Suprapubic skin (tissue), 4 donors: ENCODE data around the gene RSF1. TPM values are rescaled to one million over a fixed set of nuclear protein-coding genes. Genes with fewer than 3 reads are reported as not detected.
"Not testable (repeated sequence)": the region's sequence is repeated elsewhere in the genome, so short reads cannot be mapped to it uniquely, and the experiment has no call there.

ENCODE experiments used
- DNase-seq, 2 donors: peaks; one replicate each; pipeline ENCODE4 v3.0.0-alpha.2; 2019; ENCODE audit warnings: low spot score in 2 of 2
- H3K27ac ChIP-seq: fragments of 200-600 bp; sonication (generic); one replicate; pipeline ENCODE4 v1.5.1; 2019
- H3K27me3 ChIP-seq: fragments of 200-600 bp; sonication (generic); one replicate; pipeline ENCODE4 v1.5.1; 2019
- H3K36me3 ChIP-seq: fragments of 200-600 bp; sonication (generic); one replicate; pipeline ENCODE4 v1.5.1; 2019
- H3K4me1 ChIP-seq: fragments of 200-600 bp; sonication (generic); one replicate; pipeline ENCODE4 v1.5.1; 2019
- H3K4me3 ChIP-seq: fragments of 200-600 bp; sonication (generic); one replicate; pipeline ENCODE4 v1.5.1; 2019; ENCODE audit warnings: mild to moderate bottlenecking
- H3K9me3 ChIP-seq: fragments of 200-600 bp; sonication (generic); one replicate; pipeline ENCODE4 v1.5.1; 2019
- EP300 ChIP-seq: sonication (generic); formaldehyde crosslinking; IDR thresholded peaks from one replicate; pipeline ENCODE4 v1.6.1; 2017; ENCODE audit warnings: antibody characterized with exemption
- POLR2A ChIP-seq, 2 donors: fragments of 450-650 bp; IDR thresholded peaks; one replicate each; pipeline ENCODE4 v1.6.1; 2017; ENCODE audit warnings: antibody characterized with exemption in 2 of 2, mild to moderate bottlenecking in 2 of 2, moderate library complexity in 2 of 2
- POLR2AphosphoS5 ChIP-seq, 3 donors: sonication (generic); formaldehyde crosslinking; IDR thresholded peaks; one replicate each; pipeline ENCODE4 v1.6.1; 2017; ENCODE audit warnings: antibody characterized with exemption in 3 of 3
- WGBS: methylation state at CpG from one replicate; pipeline ENCODE4 v1.1.5; 2018; 5-methylcytosine and 5-hydroxymethylcytosine counted together
- total RNA-seq, 4 donors: library from RNA; depleted of rRNA; stranded (reverse); fragments of >200 nt; gene quantifications; one replicate each; pipeline ENCODE4 v1.1.0, GENCODE V29; 2016
- TF ChIP-seq, protein P1 (sequence below), 2 donors: fragments of 200-600 bp in 1 of 2; fragments of 450-650 bp in 1 of 2; sonication (generic) in 1 of 2; IDR thresholded peaks; one replicate each; pipeline ENCODE4 v1.5.1; 2016 to 2019; ENCODE audit warnings: antibody characterized with exemption in 2 of 2, mild to moderate bottlenecking in 1 of 2, moderate library complexity in 1 of 2

The RSF1 gene
- total RNA-seq, 4 donors from 2014 or later = 27.5 to 121 (median 45.5) TPM

DNA sequence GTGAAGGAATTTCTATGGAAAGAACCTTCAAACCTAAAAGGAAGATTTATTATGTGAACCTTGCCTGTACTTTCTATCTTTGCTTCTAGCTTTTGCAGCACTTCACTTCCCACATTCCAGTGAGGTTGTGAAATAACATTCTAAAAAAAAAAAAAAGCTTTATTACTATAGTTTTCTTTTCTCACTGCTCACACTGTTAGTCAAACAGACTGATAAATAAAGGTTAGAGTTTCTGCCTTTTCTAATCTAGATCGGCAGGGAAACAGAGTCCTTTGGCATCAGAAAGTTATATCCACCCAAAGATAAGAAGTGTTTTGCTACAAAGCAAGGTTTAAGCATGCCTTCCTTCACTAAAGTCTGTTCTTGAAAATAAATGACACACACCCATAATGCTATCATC, 3.3 kb upstream of the RSF1 start:
- no peak for DNase-seq
- Histone ChIP-seq H3K36me3 (no peaks in the 10 kb centered on the region), H3K4me3 (no peak overlapping the region), H3K27ac (no peak overlapping the region), H3K9me3 (no peaks in the 10 kb centered on the region), H3K4me1 (peaks cover 29% of the 10 kb centered on the region), H3K27me3 (no peaks in the 10 kb centered on the region)
- WGBS = 28% methylated on average over 1 of the region's 1 CpG
- TF ChIP-seq, protein P1, sequence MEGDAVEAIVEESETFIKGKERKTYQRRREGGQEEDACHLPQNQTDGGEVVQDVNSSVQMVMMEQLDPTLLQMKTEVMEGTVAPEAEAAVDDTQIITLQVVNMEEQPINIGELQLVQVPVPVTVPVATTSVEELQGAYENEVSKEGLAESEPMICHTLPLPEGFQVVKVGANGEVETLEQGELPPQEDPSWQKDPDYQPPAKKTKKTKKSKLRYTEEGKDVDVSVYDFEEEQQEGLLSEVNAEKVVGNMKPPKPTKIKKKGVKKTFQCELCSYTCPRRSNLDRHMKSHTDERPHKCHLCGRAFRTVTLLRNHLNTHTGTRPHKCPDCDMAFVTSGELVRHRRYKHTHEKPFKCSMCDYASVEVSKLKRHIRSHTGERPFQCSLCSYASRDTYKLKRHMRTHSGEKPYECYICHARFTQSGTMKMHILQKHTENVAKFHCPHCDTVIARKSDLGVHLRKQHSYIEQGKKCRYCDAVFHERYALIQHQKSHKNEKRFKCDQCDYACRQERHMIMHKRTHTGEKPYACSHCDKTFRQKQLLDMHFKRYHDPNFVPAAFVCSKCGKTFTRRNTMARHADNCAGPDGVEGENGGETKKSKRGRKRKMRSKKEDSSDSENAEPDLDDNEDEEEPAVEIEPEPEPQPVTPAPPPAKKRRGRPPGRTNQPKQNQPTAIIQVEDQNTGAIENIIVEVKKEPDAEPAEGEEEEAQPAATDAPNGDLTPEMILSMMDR (IDR thresholded peaks at IDR 0.05) = no peak
- TF ChIP-seq EP300 = no peak

DNA sequence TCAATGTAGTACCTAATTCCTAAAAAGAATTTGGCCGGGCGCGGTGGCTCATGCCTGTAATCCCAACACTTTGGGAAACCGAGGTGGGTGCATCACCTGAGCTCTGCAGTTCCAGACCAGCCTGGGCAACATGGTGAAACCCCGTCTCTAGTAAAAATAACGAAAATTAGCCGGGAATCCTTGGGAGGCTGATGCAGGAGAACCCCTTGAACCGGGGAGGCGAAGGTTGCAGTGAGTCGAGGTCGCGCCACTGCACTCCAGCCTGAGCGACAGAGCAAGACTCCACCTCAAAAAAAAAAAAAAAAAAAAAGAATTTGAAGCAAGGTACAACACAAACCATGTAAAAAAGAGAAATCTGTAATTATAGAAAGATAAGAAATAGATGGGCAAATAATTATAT, 1.6 kb upstream of the RSF1 start:
- H3K27ac ChIP-seq, H3K9me3 ChIP-seq, H3K27me3 ChIP-seq, H3K36me3 ChIP-seq, DNase-seq: not testable (repeated sequence)
- H3K4me1 ChIP-seq = peaks cover 34% of the 10 kb centered on the region
- peak overlapping the region; percentile 95 for H3K4me3 ChIP-seq
- 60% methylated on average over 13 of the region's 13 CpGs for WGBS

DNA sequence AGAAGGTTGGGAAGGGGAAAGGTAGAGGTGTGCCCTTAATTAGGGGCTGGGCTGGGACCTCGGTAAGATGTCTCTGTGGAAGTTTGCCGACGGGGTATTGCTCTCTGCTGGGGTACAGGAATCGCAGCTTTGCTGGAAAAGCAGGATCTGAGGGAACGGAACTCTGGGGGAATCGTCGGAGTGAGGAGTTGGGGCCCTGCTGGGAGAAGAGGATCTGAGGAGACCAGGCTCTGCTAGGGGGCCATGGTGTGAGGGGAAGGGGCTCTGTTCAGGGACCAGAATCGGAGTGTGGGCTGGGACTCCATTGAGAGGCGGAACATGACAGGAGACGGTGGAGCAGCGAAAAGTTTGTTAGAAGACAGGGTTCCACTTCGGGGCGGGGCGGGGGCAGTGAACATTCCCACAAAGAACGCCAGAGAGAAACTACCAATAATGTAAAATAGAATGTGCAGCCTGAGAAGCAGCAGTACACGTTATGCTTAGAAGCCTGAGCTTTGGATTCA, 878 bp upstream of the RSF1 start:
- Histone ChIP-seq H3K9me3 (no peaks in the 10 kb centered on the region), H3K27ac (peak overlapping the region; percentile 93), H3K27me3 (no peaks in the 10 kb centered on the region), H3K4me3 (peak overlapping the region; percentile 95), H3K36me3 (no peaks in the 10 kb centered on the region), H3K4me1 (peaks cover 34% of the 10 kb centered on the region)
- 2% methylated on average over 16 of the region's 16 CpGs for WGBS
- TF ChIP-seq POLR2A (IDR thresholded peaks at IDR 0.05) (no peak), POLR2AphosphoS5 (IDR thresholded peaks at IDR 0.05) (no peak), EP300 (peak; percentile 7)
- TF ChIP-seq, protein P1 (IDR thresholded peaks at IDR 0.05) = no peak
- DNase-seq = peak in 1 of 2 donors; percentile 69

DNA sequence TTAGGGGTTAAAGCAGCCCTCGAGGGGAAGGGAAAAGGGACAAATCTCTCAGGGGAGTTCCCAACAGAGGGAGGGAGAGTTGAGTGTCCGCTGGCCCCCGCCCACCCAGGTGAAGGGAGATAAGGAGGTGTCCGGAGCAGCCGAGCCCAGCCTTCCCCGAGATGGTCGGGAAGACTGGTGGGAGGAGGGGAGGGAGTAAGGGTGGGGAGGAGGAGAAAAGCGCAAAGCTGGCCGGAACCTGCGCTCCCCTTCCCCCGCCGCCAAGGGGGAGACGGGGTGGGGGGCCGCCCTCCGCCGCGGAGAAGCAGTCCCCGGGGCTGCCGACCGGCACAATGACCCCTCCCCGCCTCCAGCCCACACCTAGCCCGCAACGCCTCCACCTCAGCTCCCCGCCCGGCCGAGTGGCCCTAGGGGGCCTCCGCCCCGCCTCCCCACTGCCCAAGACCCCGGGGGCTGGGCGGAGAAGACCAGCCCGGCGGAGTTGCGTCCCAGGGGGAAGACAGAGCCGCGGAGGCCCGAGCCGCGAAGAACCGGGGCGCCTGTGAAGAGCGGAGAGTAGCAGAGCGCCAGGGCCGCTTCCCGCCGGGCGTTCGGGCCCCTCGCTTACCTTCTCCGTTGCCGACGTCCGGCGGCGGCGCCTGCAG, 479 bp downstream of the RSF1 start:
- peak in 1 of 2 donors; percentile 75 for DNase-seq
- Histone ChIP-seq H3K9me3 (no peaks in the 10 kb centered on the region), H3K27me3 (no peaks in the 10 kb centered on the region), H3K4me3 (peak overlapping the region; percentile 95), H3K36me3 (no peaks in the 10 kb centered on the region), H3K4me1 (peaks cover 34% of the 10 kb centered on the region), H3K27ac (peak overlapping the region; percentile 93)
- 0% methylated on average over 8 of the region's 55 CpGs for WGBS
- TF ChIP-seq POLR2A (IDR thresholded peaks at IDR 0.05) (no peak), POLR2AphosphoS5 (IDR thresholded peaks at IDR 0.05) (no peak), EP300 (no peak)
- TF ChIP-seq, protein P1 (IDR thresholded peaks at IDR 0.05) = no peak

DNA sequence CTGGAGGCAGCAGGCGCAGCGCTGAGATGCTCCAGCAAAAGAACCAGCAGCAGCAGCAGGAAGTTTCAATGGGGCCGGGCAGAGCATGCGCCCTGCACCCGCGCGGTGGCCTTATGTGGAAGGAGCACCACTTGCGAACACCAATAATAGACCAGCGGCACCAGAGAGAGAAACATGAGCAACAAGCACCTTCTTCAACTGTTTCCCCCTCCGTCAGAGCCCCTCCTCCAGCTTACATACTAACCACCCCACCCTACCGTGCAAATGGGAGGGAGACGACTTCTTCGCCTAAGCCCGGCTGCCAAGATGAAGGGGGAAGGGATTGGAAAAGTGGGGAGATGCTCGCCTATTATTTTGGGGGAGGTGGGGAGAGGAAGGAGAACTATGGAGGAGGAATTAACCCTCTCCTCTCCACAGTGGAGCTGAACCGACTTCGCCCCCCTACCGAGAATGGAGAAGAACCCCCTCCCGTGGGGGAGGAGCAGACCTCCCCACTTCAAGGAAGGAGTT, 1.1 kb downstream of the RSF1 start:
- Histone ChIP-seq H3K27ac (peak overlapping the region; percentile 93), H3K36me3 (no peaks in the 10 kb centered on the region), H3K4me3 (peak overlapping the region; percentile 95), H3K9me3 (no peaks in the 10 kb centered on the region), H3K4me1 (peaks cover 34% of the 10 kb centered on the region), H3K27me3 (no peaks in the 10 kb centered on the region)
- WGBS = under 1% methylated on average over 19 of the region's 19 CpGs
- DNase-seq = peak; percentile 83 to 88
- TF ChIP-seq, protein P1 (IDR thresholded peaks at IDR 0.05) = no peak
- TF ChIP-seq EP300 = no peak
- peak in 1 of 2 donors; percentile 17 for TF ChIP-seq POLR2A (IDR thresholded peaks at IDR 0.05)
